NT2/D1 (cell line): Measurements from ENCODE around the gene VEZT.

Experiments used
- SUZ12 ChIP-seq: IDR thresholded peaks from 2 replicates; pipeline ENCODE4 v1.6.1; 2011; ENCODE audit not compliant: insufficient read length, insufficient read depth; ENCODE audit errors: extremely low read depth
- YY1 ChIP-seq: IDR thresholded peaks from 2 replicates; pipeline ENCODE4 v1.6.1; 2011; ENCODE audit not compliant: insufficient read length, insufficient read depth
- ZNF274 ChIP-seq: IDR thresholded peaks from 2 replicates; pipeline ENCODE4 v1.6.1; 2011; ENCODE audit warnings: mild to moderate bottlenecking, low read depth, low read length

DNA sequence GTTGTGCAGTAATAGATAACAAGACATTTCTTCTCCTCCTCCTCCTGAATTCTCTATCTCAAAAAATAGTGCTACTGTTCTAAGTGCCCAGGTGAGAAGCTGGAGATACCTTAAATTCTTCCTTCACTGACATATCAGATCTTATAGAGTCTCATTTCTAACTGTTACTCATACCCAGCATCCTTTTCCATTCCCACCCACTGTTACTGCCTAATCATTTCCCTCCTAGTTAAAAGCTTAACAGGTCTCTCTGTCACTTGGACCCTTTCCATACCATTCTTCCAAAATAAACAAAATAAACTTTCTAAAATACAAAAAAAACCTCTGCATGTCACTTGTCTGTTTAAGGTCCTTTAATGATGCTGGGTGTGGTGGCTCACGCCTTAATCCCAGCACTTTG is 124.4 kb downstream of the VEZT start:
- TF ChIP-seq ZNF274 (no peak), SUZ12 (no peak), YY1 (no peak)
